HS-27A (cell line): ENCODE data around the gene ETV7.

ENCODE experiments used
- DNase-seq: peaks from one replicate; pipeline ENCODE4 v3.0.0-alpha.2; 2012; ENCODE audit warnings: low read depth, missing footprints

ETV7 gene

DNA sequence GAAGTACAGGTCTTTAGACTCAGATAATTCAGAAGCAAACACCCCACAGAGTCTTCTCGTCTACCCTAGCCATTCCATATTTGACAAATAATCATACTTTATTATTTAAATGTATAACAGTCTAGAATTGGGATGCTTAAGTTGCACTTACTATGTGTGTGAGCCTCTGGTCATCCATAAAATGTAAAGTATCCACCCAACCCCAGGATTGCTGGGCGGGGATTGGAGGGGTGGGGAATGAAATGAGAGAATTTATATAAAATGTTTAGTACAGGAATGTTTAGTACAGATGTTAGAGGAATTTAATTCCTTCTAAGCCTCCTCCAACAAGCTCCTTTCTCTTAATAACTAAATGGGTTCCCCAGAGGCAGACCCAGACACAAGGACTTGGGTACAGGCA, 67.6 kb downstream of the ETV7 start:
- no peak for DNase-seq

DNA sequence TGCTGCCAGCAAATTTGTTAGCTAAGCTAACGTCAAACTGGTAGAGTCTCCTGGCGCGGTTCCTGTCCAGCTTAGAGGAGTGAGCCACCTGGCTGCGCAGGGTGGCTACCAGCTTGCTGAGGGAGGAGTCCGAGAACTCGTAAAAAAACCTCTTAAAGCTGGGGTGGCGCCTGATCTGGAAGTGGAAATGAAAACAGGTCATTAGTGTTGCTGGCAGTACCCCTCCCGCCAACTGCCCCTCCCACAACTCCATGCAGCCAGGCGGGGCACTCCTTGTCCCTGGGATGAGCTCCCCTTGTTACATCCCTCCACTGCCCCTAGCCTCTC, 68.1 kb downstream of the ETV7 start:
- DNase-seq, result no peak

DNA sequence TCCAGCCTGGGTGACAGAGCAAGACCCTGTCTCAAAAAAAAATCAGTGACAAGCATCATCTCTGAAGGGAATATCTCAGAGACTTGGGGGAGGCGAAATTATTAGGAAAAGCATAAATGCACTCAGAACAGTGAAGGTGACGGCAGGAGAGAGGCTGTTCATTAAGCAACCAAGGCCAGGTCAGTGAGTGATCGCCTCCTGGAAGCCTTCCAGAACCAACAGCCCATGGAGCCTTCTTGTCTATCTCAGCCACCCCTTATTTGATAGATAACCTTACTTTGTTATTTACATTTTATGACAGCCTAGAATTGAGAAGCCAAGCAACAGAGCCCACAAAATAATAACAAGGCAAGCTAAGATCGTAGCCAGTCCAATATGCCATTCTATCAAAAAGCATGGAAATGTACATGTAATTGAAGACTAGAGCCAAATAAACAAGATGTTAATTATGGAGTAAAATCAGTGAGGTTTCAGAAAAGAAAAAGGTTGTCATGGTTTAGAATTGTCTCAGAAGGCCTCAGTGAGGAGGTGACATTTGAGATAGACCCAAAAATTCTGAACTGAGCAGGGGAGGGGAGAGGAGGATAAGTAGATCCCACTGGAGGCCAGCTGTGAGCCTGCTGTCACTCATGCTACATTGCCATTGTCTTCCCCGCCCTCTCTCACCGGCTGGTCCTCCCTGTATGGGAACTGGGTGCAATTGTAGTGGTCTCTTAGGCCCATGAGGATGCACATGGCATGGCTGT, 68.6 kb downstream of the ETV7 start:
- no peak for DNase-seq

DNA sequence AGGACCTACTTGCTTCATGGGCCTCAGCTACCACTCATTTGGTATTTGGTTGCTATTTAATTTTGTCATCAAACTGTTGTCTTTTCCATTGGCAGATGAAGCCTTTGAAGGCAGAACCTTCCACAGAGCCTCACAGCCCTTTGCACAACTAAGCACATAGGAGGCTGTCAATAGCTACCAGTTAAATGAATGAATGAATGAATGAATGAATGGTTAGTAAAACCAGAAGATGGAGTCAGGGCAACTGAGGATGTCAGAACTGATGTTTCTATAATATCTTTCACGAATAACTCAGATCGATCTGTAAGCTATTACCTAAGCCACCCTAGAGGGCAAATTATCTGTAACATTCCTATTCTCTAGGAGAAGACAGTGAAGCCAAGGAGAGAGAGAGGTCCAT, 69.8 kb downstream of the ETV7 start:
- DNase-seq, result no peak
